HG03159 (cell line): ENCODE results near the gene PAXX.
A peak's percentile ranks its signal among the peaks of the same experiment; 100 is the strongest.
"Not testable (repeated sequence)": the region's sequence is repeated elsewhere in the genome, so short reads cannot be mapped to it uniquely, and the experiment has no call there.

Experiments used
- ATAC-seq: cut with Tn5 transposase; IDR thresholded peaks from one replicate; pipeline ENCODE4 v1.9.1; 2021; ENCODE audit warnings: mild to moderate bottlenecking, moderate library complexity; ENCODE audit not compliant: unreplicated experiment

The PAXX gene

GRCh38 chr9:137029058-137029936, 37.1 kb downstream of the PAXX start:
- peak; percentile 44 for ATAC-seq

- no peak for ATAC-seq
Measured at GRCh38 chr9:137030006-137030405, 37.8 kb downstream of the PAXX start.

- no peak for ATAC-seq
Measured at GRCh38 chr9:137030538-137031527, 38.6 kb downstream of the PAXX start.

GRCh38 chr9:137031904-137032640, 39.9 kb downstream of the PAXX start, which contains the start of gene FUT7:
FUT7 (minus strand) TSS chr9:137032088; CDS start chr9:137031991, 97 bp downstream.
- no peak for ATAC-seq

- no peak for ATAC-seq
Measured at GRCh38 chr9:137032858-137033257, 40.6 kb downstream of the PAXX start.

GRCh38 chr9:137033481-137033880, 41.3 kb downstream of the PAXX start:
- not testable (repeated sequence) for ATAC-seq

GRCh38 chr9:137034039-137034708, 42.0 kb downstream of the PAXX start:
- no peak for ATAC-seq

GRCh38 chr9:137034709-137035506, 42.7 kb downstream of the PAXX start:
- peak; percentile 43 for ATAC-seq

GRCh38 chr9:137035507-137035834, 43.2 kb downstream of the PAXX start:
- ATAC-seq = no peak

- ATAC-seq = no peak
Measured at GRCh38 chr9:137035937-137036336, 43.7 kb downstream of the PAXX start.

GRCh38 chr9:137037035-137037434, 44.8 kb downstream of the PAXX start:
- ATAC-seq = no peak

GRCh38 chr9:137037483-137037882, 45.3 kb downstream of the PAXX start:
- no peak for ATAC-seq

- ATAC-seq = no peak
Measured at GRCh38 chr9:137038916-137039315, 46.7 kb downstream of the PAXX start.

- no peak for ATAC-seq
Measured at GRCh38 chr9:137039611-137040366, 47.6 kb downstream of the PAXX start.

GRCh38 chr9:137040568-137040967, 48.3 kb downstream of the PAXX start:
- no peak for ATAC-seq

- ATAC-seq = no peak
Measured at GRCh38 chr9:137041124-137041523, 48.9 kb downstream of the PAXX start.

GRCh38 chr9:137042751-137043727, 50.8 kb downstream of the PAXX start:
- no peak for ATAC-seq
